HepG2 (cell line): ENCODE data around the gene SHISA7. TPM values are rescaled to one million over a fixed set of nuclear protein-coding genes. Genes with fewer than 3 reads are reported as not detected.
A peak's percentile ranks its signal among the peaks of the same experiment; 100 is the strongest.

Source experiments
- ATAC-seq: fragments of 200-7000 bp; cut with Tn5 transposase; 3 replicates; pipeline ENCODE4 v1.9.1; 2020; ENCODE audit warnings: mild to moderate bottlenecking, moderate library complexity
- BruUV-seq: library from RNA; stranded (reverse); fragments of 400-500 nt; replicated peaks from 2 replicates; lab custom pipeline; 2021; lab: Mats Ljungman, UMichigan
- CTCF ChIA-PET: fragments of 300-600 bp; formaldehyde crosslinking; extraction: SDS; loops from one replicate; lab custom pipeline; 2021; ENCODE audit warnings: low total read pairs, inconsistent platforms, low intra/inter-chr PET ratio; lab: Yijun Ruan, JAX
- POLR2A ChIA-PET: fragments of 350-600 bp; sonication (Branson Sonifier 250); formaldehyde crosslinking; loops from one replicate; lab custom pipeline; 2020; ENCODE audit warnings: antibody characterized with exemption, inconsistent platforms; lab: Yijun Ruan, JAX
- DNase-seq: peaks from one replicate; pipeline ENCODE4 v3.0.0-alpha.2; 2015; ENCODE audit warnings: low spot score
- FAIRE-seq: peaks from 3 replicates; lab custom pipeline; 2011; peaks lifted over from hg19 to GRCh38; lab: Jason Lieb, UNC
- H2AFZ ChIP-seq: one replicate; pipeline ENCODE4 v1.6.1; 2011; ENCODE audit warnings: low read length, inconsistent platforms
- H3K27ac ChIP-seq: fragments of 300-600 bp; 3 replicates; pipeline ENCODE4 v1.8.0; 2011; ENCODE audit warnings: mixed run types, mild to moderate bottlenecking, mixed read lengths, low read length, inconsistent platforms; ENCODE audit not compliant: insufficient read depth; ENCODE audit errors: extremely low read length
- H3K27me3 ChIP-seq, 2 experiments: fragments of 200-600 bp in 1 of 2; 2 replicates in 1 of 2; 3 replicates in 1 of 2; pipeline versions ENCODE4 v1.6.0 to v1.8.0; 2011; ENCODE audit warnings: low read length in 2 of 2, mild to moderate bottlenecking in 2 of 2, moderate library complexity in 2 of 2, inconsistent platforms in 1 of 2; ENCODE audit not compliant: insufficient read depth in 2 of 2, control insufficient read depth in 1 of 2
- H3K36me3 ChIP-seq, 2 experiments: fragments of 200-600 bp in 1 of 2; replicated peaks in 1 of 2; 2 replicates in 1 of 2; 3 replicates in 1 of 2; pipeline versions ENCODE4 v1.5.1 to v1.8.0; 2011; ENCODE audit warnings: low read length in 2 of 2, inconsistent platforms in 1 of 2; ENCODE audit not compliant: insufficient read depth in 2 of 2, control insufficient read depth in 1 of 2
- H3K4me1 ChIP-seq: 2 replicates; pipeline ENCODE4 v1.5.1; 2012; ENCODE audit warnings: low read length, inconsistent platforms; ENCODE audit not compliant: insufficient read depth
- H3K4me2 ChIP-seq: 2 replicates; pipeline ENCODE4 v1.6.0; 2011; ENCODE audit warnings: low read depth, low read length, inconsistent platforms
- H3K4me3 ChIP-seq, 3 experiments: fragments of 200-600 bp in 1 of 3; sonication (generic), shearing (Covaris generic) in 1 of 3; replicated peaks in 1 of 3; 2 replicates each; pipeline ENCODE4 v1.5.1; 2011 to 2016; ENCODE audit warnings: low read length in 3 of 3, inconsistent platforms in 2 of 3, low read depth in 2 of 3, mild to moderate bottlenecking in 2 of 3, control low read depth in 1 of 3, mixed read lengths in 1 of 3; ENCODE audit not compliant: insufficient read depth in 1 of 3
- H3K79me2 ChIP-seq: one replicate; pipeline ENCODE4 v1.6.1; 2011; ENCODE audit warnings: low read length, inconsistent platforms; ENCODE audit not compliant: insufficient read depth
- H3K9ac ChIP-seq: 2 replicates; pipeline ENCODE4 v1.6.0; 2011; ENCODE audit warnings: mild to moderate bottlenecking, low read depth, low read length, inconsistent platforms; ENCODE audit not compliant: insufficient read depth
- H3K9me3 ChIP-seq: 2 replicates; pipeline ENCODE4 v1.5.1; 2012; ENCODE audit warnings: mild to moderate bottlenecking, low read length
- H4K20me1 ChIP-seq: 2 replicates; pipeline ENCODE4 v1.6.0; 2011; ENCODE audit warnings: inconsistent platforms, mild to moderate bottlenecking, low read length, moderate library complexity; ENCODE audit not compliant: insufficient read depth
- AGO2 ChIP-seq: fragments of 200-400 bp; formaldehyde crosslinking; optimal IDR thresholded peaks from 2 replicates; pipeline ENCODE3; 2017; ENCODE audit warnings: mild to moderate bottlenecking, low read depth, low read length, moderate library complexity
- NFYC ChIP-seq: IDR thresholded peaks from 2 replicates; pipeline ENCODE4 v1.6.1; 2016; ENCODE audit warnings: missing genetic modification reagents, missing compliant biosample characterization
- NR2F1 ChIP-seq, 2 experiments: fragments of 450-650 bp in 1 of 2; formaldehyde crosslinking in 1 of 2; IDR thresholded peaks; 2 replicates each; pipeline versions ENCODE4 v1.5.0 to v1.6.1; 2016 to 2020; ENCODE audit warnings: mild to moderate bottlenecking in 1 of 2, missing compliant biosample characterization in 1 of 2, missing genetic modification reagents in 1 of 2, moderate library complexity in 1 of 2
- NRL ChIP-seq: sonication (generic); formaldehyde crosslinking; IDR thresholded peaks from 2 replicates; pipeline ENCODE4 v1.5.0; 2020; ENCODE audit warnings: missing genetic modification reagents, mild to moderate bottlenecking, moderate library complexity, borderline replicate concordance
- POLR2A ChIP-seq, 2 experiments: IDR thresholded peaks; 2 replicates each; pipeline ENCODE4 v1.6.1; 2011; ENCODE audit warnings: low read depth in 2 of 2, low read length in 2 of 2, mild to moderate bottlenecking in 1 of 2, moderate library complexity in 1 of 2; ENCODE audit not compliant: insufficient read depth in 1 of 2
- POLR2AphosphoS5 ChIP-seq: IDR thresholded peaks from 2 replicates; pipeline ENCODE4 v1.6.1; 2012; ENCODE audit warnings: low read depth, low read length
- POLR2G ChIP-seq: fragments of 200-400 bp; formaldehyde crosslinking; IDR thresholded peaks from 2 replicates; pipeline ENCODE4 v1.6.1; 2018; ENCODE audit warnings: mild to moderate bottlenecking, low read depth, low read length, moderate library complexity
- YEATS4 ChIP-seq: sonication (generic); formaldehyde crosslinking; IDR thresholded peaks from 2 replicates; pipeline ENCODE4 v1.4.0; 2020; ENCODE audit warnings: missing genetic modification reagents, borderline replicate concordance
- ZMYM3 ChIP-seq: sonication (generic); formaldehyde crosslinking; IDR thresholded peaks from 2 replicates; pipeline ENCODE4 v1.5.1; 2020; ENCODE audit warnings: mild to moderate bottlenecking, missing genetic modification reagents
- ZNF768 ChIP-seq: sonication (generic); formaldehyde crosslinking; IDR thresholded peaks from 2 replicates; pipeline ENCODE4 v1.4.0; 2020; ENCODE audit warnings: missing genetic modification reagents
- ZNF816 ChIP-seq: sonication (generic); formaldehyde crosslinking; IDR thresholded peaks from 2 replicates; pipeline ENCODE4 v1.8.0; 2022; ENCODE audit warnings: missing genetic modification reagents, mild to moderate bottlenecking, borderline replicate concordance
- WGBS: methylation state at CpG from one replicate; pipeline ENCODE4 v1.1.6; 2017; ENCODE audit warnings: low lambda C conversion rate; 5-methylcytosine and 5-hydroxymethylcytosine counted together
- in situ Hi-C: cut with HindIII; loops from 2 replicates; pipeline ENCODE4 v1.10.0; 2017; ENCODE audit warnings: low pct_unique_long_range_greater_than_20kb; ENCODE audit not compliant: extremely low pct_ligation_motif_present
- intact Hi-C: fragments of 100-400 bp; cut with micrococcal nuclease; formaldehyde crosslinking; loops from one replicate; pipeline ENCODE4 v1.10.0; 2022; ENCODE audit not compliant: unreplicated experiment
- polyA plus RNA-seq, 8 experiments: library from polyadenylated mRNA; depleted of rRNA in 3 of 8; stranded (reverse) in 7 of 8; unstranded in 1 of 8; fragments of >200 nt; fragmentation: Illumina TruSeq in 4 of 8; extraction: Trizol in 4 of 8; gene quantifications; 2 replicates each; pipeline versions ENCODE4 v1.2.1 to v1.2.3, GENCODE V29; 2011 to 2016; ENCODE audit warnings: low read depth in 4 of 8, missing spikeins in 1 of 8, mixed read lengths in 1 of 8; ENCODE audit not compliant: insufficient read depth in 1 of 8
- total RNA-seq, 5 experiments: library from RNA; depleted of rRNA; stranded (reverse); fragments of >200 nt; fragmentation: Illumina TruSeq; extraction: Trizol; gene quantifications; 2 replicates each; pipeline ENCODE4 v1.2.3, GENCODE V29; 2016; ENCODE audit warnings: low read depth in 1 of 5

SHISA7 gene
- total and polyA plus RNA-seq, 2 of the 13 experiments (the other 11 are each of a cell fraction or from before 2014, with no cell fraction given): not detected

DNA sequence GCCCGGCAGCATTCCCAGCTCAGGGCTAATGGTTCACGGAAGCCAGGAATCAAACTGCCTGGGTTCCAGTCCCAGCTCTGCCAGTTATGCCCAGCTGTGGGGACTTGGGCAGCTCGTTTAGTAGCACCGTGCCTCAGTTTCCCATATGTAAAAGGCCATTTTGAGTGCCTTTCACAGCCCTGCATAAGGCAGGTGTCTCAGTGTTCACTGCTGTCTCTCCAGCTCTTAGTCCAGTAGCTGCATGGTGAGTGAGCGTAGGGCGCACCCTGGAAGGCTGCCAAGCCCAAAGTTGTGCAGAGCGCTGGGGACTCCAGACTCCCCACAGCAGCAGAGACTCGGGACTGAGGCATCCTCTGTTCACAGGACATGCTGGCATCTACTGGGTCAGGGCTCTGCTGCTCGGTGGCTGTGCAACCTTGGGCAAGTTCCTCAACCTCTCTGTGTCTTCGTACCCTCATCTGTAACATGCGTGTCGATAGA, 51.9 kb downstream of the SHISA7 start:
- Histone ChIP-seq H3K27me3 (no peaks in the 10 kb centered on the region; a peak in 1 of 5 replicates), H2AFZ (no peak overlapping the region), H3K36me3 (peaks cover 16 to 35% of the 10 kb centered on the region in 2 experiments), H3K9ac (no peak overlapping the region), H3K4me3 (no peak overlapping the region), H3K4me2 (no peak overlapping the region), H3K79me2 (peaks cover 22% of the 10 kb centered on the region), H4K20me1 (peaks cover 44% of the 10 kb centered on the region), H3K27ac (no peak overlapping the region)
- intact Hi-C loops: no loop called here
- FAIRE-seq (no peak), ATAC-seq (no peak), DNase-seq (no peak)
- WGBS: 97% methylated on average over 6 of the region's 12 CpGs
- BruUV-seq: no TSS peak
- CTCF ChIA-PET: no interaction called here
- POLR2A ChIA-PET: interaction anchor here (1.3 to 9.7 kb wide), 3 partner anchors 15 to 52 kb away, joined by 3 to 62 read pairs (median 3); partner anchors contain the start of gene UBE2S
- TF ChIP-seq NFYC: no peak
- TF ChIP-seq POLR2AphosphoS5: peak; percentile 22; the same call in 1 of the 2 replicates
- peak; percentile 98 for TF ChIP-seq ZNF768
- TF ChIP-seq ZNF816 (CRISPR knock-in tag): no peak
- peak; percentile 67; the same call in 1 of the 2 replicates for TF ChIP-seq ZMYM3 (CRISPR knock-in tag)
- 0 out of 2 replicates have a peak, but pooled peaks have one; percentile 36 for TF ChIP-seq POLR2G
- TF ChIP-seq POLR2A (IDR thresholded peaks at IDR 0.05; ENCODE audit: insufficient read depth in 1 of 2, low read depth in 2 of 2, low read length in 2 of 2): peak in 1 of 2 experiments; percentile 36; a peak in 2 of 4 replicates
- no peak for TF ChIP-seq YEATS4 (CRISPR knock-in tag)
- peak; percentile 77 for TF ChIP-seq AGO2
- no peak for TF ChIP-seq NR2F1 (CRISPR knock-in tag; IDR thresholded peaks at IDR 0.05)
- 0 out of 2 replicates have a peak, but pooled peaks have one; percentile 26 for TF ChIP-seq NRL (CRISPR knock-in tag)
- TF ChIP-seq, all 625 proteins: peak for 7
- in situ Hi-C loops: no loop called here
- Histone ChIP-seq H3K9me3 (no peaks in the 10 kb centered on the region), H3K4me1 (peaks cover 55% of the 10 kb centered on the region)
